Suprapubic skin (tissue), 4 donors: ENCODE measurements around the gene MTAP. TPM values are rescaled to one million over a fixed set of nuclear protein-coding genes. Genes with fewer than 3 reads are reported as not detected.

Source experiments
- DNase-seq, 2 donors: peaks; one replicate each; pipeline ENCODE4 v3.0.0-alpha.2; 2019; ENCODE audit warnings: low spot score in 2 of 2
- H3K27ac ChIP-seq: fragments of 200-600 bp; sonication (generic); one replicate; pipeline ENCODE4 v1.5.1; 2019
- H3K27me3 ChIP-seq: fragments of 200-600 bp; sonication (generic); one replicate; pipeline ENCODE4 v1.5.1; 2019
- H3K36me3 ChIP-seq: fragments of 200-600 bp; sonication (generic); one replicate; pipeline ENCODE4 v1.5.1; 2019
- H3K4me1 ChIP-seq: fragments of 200-600 bp; sonication (generic); one replicate; pipeline ENCODE4 v1.5.1; 2019
- H3K4me3 ChIP-seq: fragments of 200-600 bp; sonication (generic); one replicate; pipeline ENCODE4 v1.5.1; 2019; ENCODE audit warnings: mild to moderate bottlenecking
- H3K9me3 ChIP-seq: fragments of 200-600 bp; sonication (generic); one replicate; pipeline ENCODE4 v1.5.1; 2019
- EP300 ChIP-seq: sonication (generic); formaldehyde crosslinking; IDR thresholded peaks from one replicate; pipeline ENCODE4 v1.6.1; 2017; ENCODE audit warnings: antibody characterized with exemption
- POLR2A ChIP-seq, 2 donors: fragments of 450-650 bp; IDR thresholded peaks; one replicate each; pipeline ENCODE4 v1.6.1; 2017; ENCODE audit warnings: antibody characterized with exemption in 2 of 2, mild to moderate bottlenecking in 2 of 2, moderate library complexity in 2 of 2
- POLR2AphosphoS5 ChIP-seq, 3 donors: sonication (generic); formaldehyde crosslinking; IDR thresholded peaks; one replicate each; pipeline ENCODE4 v1.6.1; 2017; ENCODE audit warnings: antibody characterized with exemption in 3 of 3
- WGBS: methylation state at CpG from one replicate; pipeline ENCODE4 v1.1.5; 2018; 5-methylcytosine and 5-hydroxymethylcytosine counted together
- total RNA-seq, 4 donors: library from RNA; depleted of rRNA; stranded (reverse); fragments of >200 nt; gene quantifications; one replicate each; pipeline ENCODE4 v1.1.0, GENCODE V29; 2016
- TF ChIP-seq, protein P1 (sequence below), 2 donors: fragments of 200-600 bp in 1 of 2; fragments of 450-650 bp in 1 of 2; sonication (generic) in 1 of 2; IDR thresholded peaks; one replicate each; pipeline ENCODE4 v1.5.1; 2016 to 2019; ENCODE audit warnings: antibody characterized with exemption in 2 of 2, mild to moderate bottlenecking in 1 of 2, moderate library complexity in 1 of 2

The MTAP gene
- total RNA-seq, 4 donors from 2014 or later: 15.2 to 24.9 (median 22.1) TPM

DNA sequence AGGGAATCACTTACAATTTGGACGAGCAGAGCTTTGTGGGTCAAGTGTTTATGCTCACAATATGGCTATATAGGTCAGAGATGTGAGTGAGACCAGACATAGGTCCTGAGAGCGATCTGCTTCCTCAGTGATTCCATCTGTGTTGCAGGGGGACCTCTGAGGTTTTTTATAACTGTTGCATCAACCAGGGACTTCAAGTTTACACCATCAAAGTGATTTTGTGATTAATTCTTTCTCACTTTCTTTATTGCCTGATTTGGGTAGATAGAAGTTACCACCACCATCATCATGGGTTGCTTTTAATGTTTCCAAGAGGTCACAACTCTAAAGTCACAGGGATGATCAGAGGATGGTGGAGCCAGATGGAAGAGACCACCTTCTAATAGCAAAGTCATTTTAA, 7.0 kb upstream of the MTAP start:
- peaks cover 21% of the 10 kb centered on the region for H3K27me3 ChIP-seq

DNA sequence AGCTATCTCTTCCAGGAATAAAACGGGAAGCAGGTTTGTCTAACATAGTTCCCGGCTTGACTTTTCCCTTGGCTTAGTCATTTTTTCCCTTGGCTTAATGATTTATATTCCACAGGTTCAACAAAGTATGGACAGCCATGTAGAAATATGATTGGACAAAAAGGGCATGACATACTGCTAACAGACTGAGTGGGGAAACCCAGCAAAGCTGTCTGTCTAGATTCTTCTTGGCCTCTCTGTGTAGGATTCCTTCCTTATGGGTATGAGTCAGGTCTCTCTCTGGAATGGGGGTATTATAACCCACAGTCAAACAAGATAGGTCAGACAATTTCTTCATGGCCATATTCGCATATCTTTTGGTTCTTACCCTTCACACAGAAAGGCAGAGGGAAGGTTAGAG, 5.7 kb upstream of the MTAP start:
- 52% methylated on average over 3 of the region's 3 CpGs for WGBS
- H3K27ac ChIP-seq: no peak overlapping the region
- TF ChIP-seq POLR2AphosphoS5 (IDR thresholded peaks at IDR 0.05) (no peak), POLR2A (IDR thresholded peaks at IDR 0.05) (no peak), EP300 (no peak)
- TF ChIP-seq, protein P1, sequence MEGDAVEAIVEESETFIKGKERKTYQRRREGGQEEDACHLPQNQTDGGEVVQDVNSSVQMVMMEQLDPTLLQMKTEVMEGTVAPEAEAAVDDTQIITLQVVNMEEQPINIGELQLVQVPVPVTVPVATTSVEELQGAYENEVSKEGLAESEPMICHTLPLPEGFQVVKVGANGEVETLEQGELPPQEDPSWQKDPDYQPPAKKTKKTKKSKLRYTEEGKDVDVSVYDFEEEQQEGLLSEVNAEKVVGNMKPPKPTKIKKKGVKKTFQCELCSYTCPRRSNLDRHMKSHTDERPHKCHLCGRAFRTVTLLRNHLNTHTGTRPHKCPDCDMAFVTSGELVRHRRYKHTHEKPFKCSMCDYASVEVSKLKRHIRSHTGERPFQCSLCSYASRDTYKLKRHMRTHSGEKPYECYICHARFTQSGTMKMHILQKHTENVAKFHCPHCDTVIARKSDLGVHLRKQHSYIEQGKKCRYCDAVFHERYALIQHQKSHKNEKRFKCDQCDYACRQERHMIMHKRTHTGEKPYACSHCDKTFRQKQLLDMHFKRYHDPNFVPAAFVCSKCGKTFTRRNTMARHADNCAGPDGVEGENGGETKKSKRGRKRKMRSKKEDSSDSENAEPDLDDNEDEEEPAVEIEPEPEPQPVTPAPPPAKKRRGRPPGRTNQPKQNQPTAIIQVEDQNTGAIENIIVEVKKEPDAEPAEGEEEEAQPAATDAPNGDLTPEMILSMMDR (IDR thresholded peaks at IDR 0.05): no peak
- peaks cover 15% of the 10 kb centered on the region for H3K27me3 ChIP-seq
- H3K36me3 ChIP-seq: no peaks in the 10 kb centered on the region
- no peak for DNase-seq
- no peak overlapping the region for H3K4me3 ChIP-seq
- H3K9me3 ChIP-seq: no peaks in the 10 kb centered on the region
- peaks cover 5% of the 10 kb centered on the region for H3K4me1 ChIP-seq

More for the DNA sequence above, 7.0 kb upstream of the MTAP start:
- H3K36me3 ChIP-seq: no peaks in the 10 kb centered on the region
- DNase-seq: no peak
- no peak for TF ChIP-seq POLR2AphosphoS5 (IDR thresholded peaks at IDR 0.05)
- TF ChIP-seq, protein P1 (IDR thresholded peaks at IDR 0.05): no peak
- no peak for TF ChIP-seq EP300
- TF ChIP-seq POLR2A (IDR thresholded peaks at IDR 0.05): no peak
- WGBS: 59% methylated on average over 2 of the region's 2 CpGs
- H3K4me1 ChIP-seq: no peaks in the 10 kb centered on the region
- H3K4me3 ChIP-seq: no peak overlapping the region
- no peaks in the 10 kb centered on the region for H3K9me3 ChIP-seq
- no peak overlapping the region for H3K27ac ChIP-seq

DNA sequence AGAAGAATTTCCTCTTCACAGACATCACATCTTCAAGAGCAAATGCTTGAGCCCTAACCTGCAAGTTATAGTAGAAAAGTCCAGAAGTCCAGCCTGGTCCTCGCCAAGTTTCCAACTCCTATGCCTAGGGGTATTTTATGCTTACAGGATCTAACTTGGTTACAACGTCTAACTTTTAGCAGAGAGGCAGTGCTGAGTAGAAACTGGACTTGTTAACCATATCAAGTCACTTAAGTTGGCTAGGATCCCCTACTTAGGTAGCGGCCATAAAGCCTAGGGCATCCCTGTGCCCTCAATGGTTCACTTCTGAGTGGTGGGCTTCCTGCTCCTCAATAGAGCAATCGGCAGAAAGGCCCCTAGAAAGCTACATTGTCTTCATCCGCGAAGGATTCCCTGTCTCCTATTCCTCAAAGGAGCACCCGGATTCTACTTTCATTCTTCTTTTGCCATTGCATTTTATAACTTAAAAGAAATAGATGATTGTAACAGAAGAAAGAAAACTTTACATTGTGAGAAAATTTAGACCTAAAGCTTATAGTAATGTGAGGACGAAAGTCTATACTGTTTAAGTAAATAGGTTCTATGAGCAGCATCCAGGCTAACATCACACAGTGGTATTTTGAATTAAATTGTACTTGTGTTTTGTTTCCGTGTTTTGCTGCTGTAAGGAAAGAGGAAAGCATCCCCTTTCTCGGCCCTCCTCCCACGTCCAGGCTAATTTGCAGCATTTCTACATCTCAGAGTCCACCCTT, 1.3 kb upstream of the MTAP start:
- DNase-seq: no peak
- Histone ChIP-seq H3K27me3 (peaks cover 10% of the 10 kb centered on the region), H3K9me3 (no peaks in the 10 kb centered on the region), H3K36me3 (no peaks in the 10 kb centered on the region), H3K4me3 (peak overlapping the region; percentile 79), H3K27ac (peak overlapping the region; percentile 90), H3K4me1 (peaks cover 22% of the 10 kb centered on the region)
- 73% methylated on average over 11 of the region's 11 CpGs for WGBS
- TF ChIP-seq POLR2AphosphoS5 (IDR thresholded peaks at IDR 0.05) (no peak), POLR2A (IDR thresholded peaks at IDR 0.05) (no peak), EP300 (no peak)
- TF ChIP-seq, protein P1 (IDR thresholded peaks at IDR 0.05): no peak

DNA sequence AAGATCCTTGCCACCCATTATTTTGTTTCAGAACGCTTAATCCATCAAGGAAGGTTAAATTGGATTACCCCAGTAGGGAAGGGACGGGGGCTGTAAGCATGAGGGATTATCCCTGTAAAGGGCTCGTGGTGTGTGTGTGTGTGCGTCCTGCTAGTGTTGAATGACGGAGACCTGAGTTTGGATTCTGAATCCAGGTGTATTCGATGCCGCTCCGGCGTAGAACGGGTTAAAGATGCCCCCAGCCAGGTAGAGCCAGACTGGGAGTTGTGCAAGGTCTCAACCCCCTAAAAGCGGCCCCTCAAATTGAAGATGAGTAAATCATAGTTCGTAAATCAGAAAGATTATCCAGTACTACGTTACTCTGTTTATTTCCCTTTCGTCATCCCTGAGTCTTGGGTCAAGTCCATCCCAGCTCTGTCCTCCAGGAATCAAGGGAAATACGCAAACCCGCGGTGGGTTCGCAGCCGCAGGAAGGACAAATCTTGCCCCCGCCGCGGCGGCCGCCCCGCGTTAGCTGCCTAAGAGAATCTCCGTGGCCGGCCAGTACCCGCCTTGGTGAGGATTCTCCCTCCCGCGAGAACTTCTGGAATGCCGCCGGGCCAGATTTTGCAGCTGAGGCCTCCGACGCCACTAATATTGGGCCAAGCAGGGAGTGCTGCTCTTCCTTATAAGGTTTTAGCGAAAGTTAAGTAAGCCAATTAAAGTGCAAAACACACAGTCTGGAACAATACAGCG, 586 bp upstream of the MTAP start:
- Histone ChIP-seq H3K4me3 (peak overlapping the region; percentile 79), H3K4me1 (peaks cover 22% of the 10 kb centered on the region), H3K36me3 (no peaks in the 10 kb centered on the region), H3K27me3 (peaks cover 8% of the 10 kb centered on the region), H3K27ac (peak overlapping the region; percentile 90), H3K9me3 (no peaks in the 10 kb centered on the region)
- 8% methylated on average over 37 of the region's 37 CpGs for WGBS
- DNase-seq: peak; percentile 84 to 91
- TF ChIP-seq POLR2AphosphoS5 (IDR thresholded peaks at IDR 0.05) (peak in 1 of 3 donors; percentile 29), POLR2A (IDR thresholded peaks at IDR 0.05) (no peak)

DNA sequence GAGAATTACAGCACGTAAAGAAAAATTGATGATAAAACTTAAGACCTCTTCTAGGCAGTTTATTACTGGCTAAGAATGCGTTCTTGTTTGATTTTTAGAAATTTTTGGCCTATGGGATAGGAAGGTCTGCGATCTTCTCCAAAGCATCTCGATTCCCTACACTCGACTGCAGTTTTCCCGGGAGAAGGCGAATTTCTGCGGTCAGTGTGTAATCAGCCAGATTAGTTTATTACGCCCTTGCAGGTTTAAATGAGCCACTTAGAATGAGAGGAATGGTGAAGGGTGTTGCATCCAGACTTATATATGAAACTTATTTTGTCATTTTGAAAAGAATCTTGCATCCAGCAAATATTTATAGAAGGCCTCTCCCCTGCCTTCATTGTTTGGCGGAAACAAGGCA, 1.2 kb downstream of the MTAP start:
- Histone ChIP-seq H3K27me3 (no peaks in the 10 kb centered on the region), H3K36me3 (peaks cover under 1% of the 10 kb centered on the region), H3K9me3 (no peaks in the 10 kb centered on the region), H3K4me3 (peak overlapping the region; percentile 79), H3K27ac (peak overlapping the region; percentile 90), H3K4me1 (peaks cover 22% of the 10 kb centered on the region)
- no peak for DNase-seq
- TF ChIP-seq POLR2A (IDR thresholded peaks at IDR 0.05): no peak
- TF ChIP-seq POLR2AphosphoS5 (IDR thresholded peaks at IDR 0.05): no peak
- TF ChIP-seq, protein P1 (IDR thresholded peaks at IDR 0.05): no peak
- TF ChIP-seq EP300: no peak
- 48% methylated on average over 10 of the region's 10 CpGs for WGBS
